Activated CD8-positive, alpha-beta memory T cell treated with anti-CD3 and anti-CD28 coated beads for 24 hours (primary cell): ENCODE results near the gene PPWD1.
"Not testable (repeated sequence)": the region's sequence is repeated elsewhere in the genome, so short reads cannot be mapped to it uniquely, and the experiment has no call there.

Experiments
- DNase-seq: peaks from one replicate; pipeline ENCODE4 v3.0.0-alpha.2; 2020

The PPWD1 gene

GRCh38 chr5:65562731-65563701 lies at the start of gene PPWD1, which contains the start of gene CENPK:
PPWD1 (plus strand) TSS chr5:65563296; CDS start chr5:65563311, 15 bp downstream.
CENPK (minus strand) TSS chr5:65563168; CDS start chr5:65554907, 8,261 bp downstream.
- peak; percentile 95 for DNase-seq

- DNase-seq: no peak
Observed at GRCh38 chr5:65525726-65526125, 37.4 kb upstream of the PPWD1 start.

- no peak for DNase-seq
Observed at GRCh38 chr5:65530904-65531303, 32.2 kb upstream of the PPWD1 start.

GRCh38 chr5:65535529-65535987 lies 27.5 kb upstream of the PPWD1 start:
- DNase-seq: no peak

GRCh38 chr5:65539827-65540226 lies 23.3 kb upstream of the PPWD1 start:
- DNase-seq: no peak

GRCh38 chr5:65544473-65544872 lies 18.6 kb upstream of the PPWD1 start:
- no peak for DNase-seq

GRCh38 chr5:65546141-65546540 lies 17.0 kb upstream of the PPWD1 start:
- no peak for DNase-seq

GRCh38 chr5:65548281-65548680 lies 14.8 kb upstream of the PPWD1 start:
- DNase-seq: no peak

GRCh38 chr5:65553941-65554340 lies 9.2 kb upstream of the PPWD1 start:
- no peak for DNase-seq

- DNase-seq: no peak
Observed at GRCh38 chr5:65555287-65555686, 7.8 kb upstream of the PPWD1 start.

GRCh38 chr5:65556181-65556580 lies 6.9 kb upstream of the PPWD1 start:
- no peak for DNase-seq

GRCh38 chr5:65556718-65557117 lies 6.4 kb upstream of the PPWD1 start:
- no peak for DNase-seq

- no peak for DNase-seq
Observed at GRCh38 chr5:65563777-65564176, 681 bp downstream of the PPWD1 start.

GRCh38 chr5:65566505-65566904 lies 3.4 kb downstream of the PPWD1 start:
- DNase-seq: no peak

GRCh38 chr5:65570598-65571226 lies 7.6 kb downstream of the PPWD1 start:
- DNase-seq: no peak

- DNase-seq: no peak
Observed at GRCh38 chr5:65577141-65577540, 14.0 kb downstream of the PPWD1 start.

- no peak for DNase-seq
Observed at GRCh38 chr5:65588694-65589093, 25.6 kb downstream of the PPWD1 start.

- not testable (repeated sequence) for DNase-seq
Observed at GRCh38 chr5:65601761-65602160, 38.7 kb downstream of the PPWD1 start.

GRCh38 chr5:65611524-65611923 lies 48.4 kb downstream of the PPWD1 start:
- DNase-seq: no peak

GRCh38 chr5:65612298-65612907 lies 49.3 kb downstream of the PPWD1 start:
- no peak for DNase-seq

GRCh38 chr5:65620021-65620420 lies 56.9 kb downstream of the PPWD1 start:
- DNase-seq: no peak

GRCh38 chr5:65621961-65622360 lies 58.9 kb downstream of the PPWD1 start:
- not testable (repeated sequence) for DNase-seq

- no peak for DNase-seq
Observed at GRCh38 chr5:65623482-65623881, 60.4 kb downstream of the PPWD1 start.
